Natural killer cell treated with Interleukin-12 subunit alpha and Interleukin-12 subunit beta and Interleukin-15 and Interleukin-18, amount 100 ng/mL, for 72 hours (primary cell): ENCODE data around the gene HOXA3. TPM values are rescaled to one million over a fixed set of nuclear protein-coding genes. Genes with fewer than 3 reads are reported as not detected.

Experiments used
- ATAC-seq, 2 donors: fragments of 150-1000 bp; cut with Tn5 transposase in 1 of 2; sonication (Bioruptor Pico), chemical (Tn5 transposase) in 1 of 2; 2 replicates each; pipeline ENCODE4 v1.10.0; 2021
- DNase-seq: peaks from one replicate; pipeline ENCODE4 v3.0.0; 2022; ENCODE audit warnings: low spot score
- H3K27ac Mint-ChIP-seq, 2 donors: 1 replicate in 1 of 2; 2 replicates in 1 of 2; pipeline ENCODE4 v1.8.0; 2022; ENCODE audit warnings: mixed read lengths in 2 of 2, mild to moderate bottlenecking in 1 of 2, moderate library complexity in 1 of 2
- H3K27me3 Mint-ChIP-seq, 2 donors: 1 replicate in 1 of 2; 2 replicates in 1 of 2; pipeline ENCODE4 v1.8.0; 2022; ENCODE audit warnings: mixed read lengths in 2 of 2
- H3K36me3 Mint-ChIP-seq: one replicate; pipeline ENCODE4 v1.8.0; 2022; ENCODE audit warnings: mixed read lengths
- H3K4me1 Mint-ChIP-seq, 2 donors: 1 replicate in 1 of 2; 2 replicates in 1 of 2; pipeline ENCODE4 v1.8.0; 2022; ENCODE audit warnings: low read depth in 2 of 2, mixed read lengths in 2 of 2, mild to moderate bottlenecking in 1 of 2
- H3K4me3 Mint-ChIP-seq: one replicate; pipeline ENCODE4 v1.8.0; 2022; ENCODE audit warnings: mixed read lengths
- H3K9me3 Mint-ChIP-seq: 2 replicates; pipeline ENCODE4 v1.8.0; 2022; ENCODE audit warnings: mixed read lengths
- total RNA-seq, 2 donors: library from RNA; stranded (reverse); gene quantifications; one replicate each; pipeline ENCODE4 v1.2.3, GENCODE V29; 2022

The HOXA3 gene
- total RNA-seq: not detected

DNA sequence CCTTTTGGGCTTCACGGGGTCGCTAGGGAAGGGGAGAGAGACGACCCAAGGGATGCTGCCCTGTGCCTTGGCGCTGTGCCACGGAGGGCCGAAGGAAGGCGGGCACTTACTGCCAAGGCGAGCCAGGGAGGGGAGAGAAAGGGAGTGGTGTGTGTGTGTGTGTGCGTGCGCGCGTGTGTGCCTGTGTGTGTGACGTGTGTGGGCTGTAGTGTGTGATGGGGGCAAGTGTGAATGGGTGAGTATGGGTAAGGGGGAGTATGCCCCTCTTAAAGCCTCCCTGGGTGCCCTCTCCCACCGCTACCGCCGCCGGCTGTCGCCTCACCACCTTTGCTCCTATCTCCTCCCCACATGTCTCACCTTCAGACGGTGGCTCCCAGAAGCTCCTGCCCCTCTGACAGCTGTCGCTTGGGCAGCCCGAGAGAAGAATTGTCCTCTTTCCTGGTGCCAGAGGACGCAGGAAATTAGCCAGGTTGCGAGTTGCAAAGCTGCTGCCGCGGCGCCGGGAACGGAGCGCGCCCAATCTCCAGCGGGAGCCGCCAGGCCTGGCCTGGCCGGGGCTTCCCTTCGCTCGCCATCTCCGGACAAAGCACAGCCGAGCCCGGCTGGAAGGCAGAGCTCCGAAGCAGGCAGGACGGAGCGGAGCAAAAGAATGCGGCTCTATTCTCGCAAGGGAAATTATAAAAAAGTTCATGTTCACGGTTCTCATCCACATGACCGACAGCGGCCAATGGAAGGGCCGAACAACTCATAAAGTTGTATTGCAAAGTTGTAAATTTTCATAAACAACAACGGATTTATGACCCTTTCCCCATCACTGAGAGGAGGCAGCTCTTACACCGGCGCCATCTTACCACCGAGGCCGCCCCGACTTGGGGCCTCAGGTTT is at the start of gene HOXA3:
Gene HOXA3 (minus strand): TSS at position 653 of the 885 bp plus-strand sequence. CDS start 41,943 bp downstream, outside the sequence.
- ATAC-seq (no peak), DNase-seq (no peak)
- Mint-ChIP-seq H3K36me3 (no peaks in the 10 kb centered on the region), H3K27ac (no peak within 1 kb of the TSS), H3K9me3 (no peaks in the 10 kb centered on the region), H3K4me1 (peaks cover 43 to 59% of the 10 kb centered on the region in 2 donors), H3K27me3 (peaks cover 50 to 60% of the 10 kb centered on the region in 2 donors), H3K4me3 (peak within 1 kb of the TSS; percentile 84)

DNA sequence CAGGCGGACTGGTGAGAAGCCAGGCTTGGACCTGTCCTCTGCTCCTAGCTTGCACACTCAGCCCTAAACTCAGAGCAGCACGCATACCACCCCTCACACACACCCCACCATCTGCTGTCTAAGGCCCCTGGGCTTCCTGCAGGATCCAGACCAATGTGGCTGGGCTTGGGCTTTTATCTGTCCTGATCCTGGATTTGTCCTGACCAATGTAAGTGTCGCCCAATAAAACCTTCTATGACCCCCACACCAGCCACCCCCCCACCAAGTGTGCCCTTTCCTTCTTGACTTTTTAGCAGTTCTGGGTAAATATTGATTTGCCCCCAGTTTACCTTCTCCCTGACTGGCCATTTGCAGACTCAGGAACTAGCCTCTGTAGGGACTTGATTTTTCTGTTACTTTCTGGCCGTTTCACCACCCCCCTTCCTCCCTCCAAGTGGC is 49.2 kb upstream of the HOXA3 start:
- Mint-ChIP-seq H3K9me3 (no peaks in the 10 kb centered on the region), H3K4me3 (peak overlapping the region; percentile 83), H3K4me1 (peaks cover 25 to 44% of the 10 kb centered on the region in 2 donors), H3K27me3 (peaks cover 72 to 80% of the 10 kb centered on the region in 2 donors), H3K27ac (no peak overlapping the region), H3K36me3 (no peaks in the 10 kb centered on the region)
- ATAC-seq: no peak
- DNase-seq: no peak

DNA sequence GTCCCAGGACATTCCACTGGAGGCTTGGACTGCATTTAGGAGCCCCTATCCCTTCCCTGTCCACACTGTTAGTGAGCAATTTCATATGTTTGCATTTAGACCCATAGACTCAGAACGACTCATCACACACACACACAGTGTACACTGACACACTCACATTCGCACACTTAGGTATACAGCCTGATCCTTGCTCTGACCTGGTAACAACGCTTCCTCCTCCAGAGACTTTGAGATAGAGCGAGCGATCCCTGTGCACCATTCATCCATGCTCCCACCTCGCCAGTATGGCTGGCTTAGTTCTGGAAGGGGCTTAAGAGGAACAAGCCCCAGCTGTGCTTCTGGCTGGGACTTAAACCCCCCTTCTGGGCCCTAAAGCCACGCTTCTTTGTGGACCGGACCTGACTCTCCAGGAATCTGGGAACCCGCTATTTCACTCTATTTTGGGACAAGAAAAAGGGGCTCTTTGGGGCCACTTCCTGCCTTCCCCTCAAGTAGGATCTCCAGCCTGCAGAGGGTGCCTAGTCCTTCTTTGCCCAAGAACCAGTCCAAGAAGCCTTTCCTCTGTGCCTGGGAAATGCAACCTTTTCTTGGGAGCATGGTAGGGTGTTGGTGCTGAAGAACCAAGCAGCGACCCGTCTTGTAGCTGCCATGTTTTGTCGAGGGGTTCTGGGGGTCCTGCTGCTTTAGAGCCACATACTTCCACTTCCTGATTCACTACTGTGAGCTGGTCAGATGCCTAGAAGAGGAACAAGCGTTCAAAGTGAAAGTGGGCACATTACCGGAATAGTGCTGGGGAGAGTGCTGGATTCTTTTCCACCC is 48.6 kb upstream of the HOXA3 start:
- peak overlapping the region in 1 of 2 donors; percentile 47 for H3K27ac Mint-ChIP-seq
- DNase-seq (no peak), ATAC-seq (no peak)
- no peaks in the 10 kb centered on the region for H3K9me3 Mint-ChIP-seq
- H3K4me3 Mint-ChIP-seq: peak overlapping the region; percentile 83
- peaks cover 23 to 42% of the 10 kb centered on the region in 2 donors for H3K4me1 Mint-ChIP-seq
- H3K36me3 Mint-ChIP-seq: no peaks in the 10 kb centered on the region
- H3K27me3 Mint-ChIP-seq: peaks cover 72 to 74% of the 10 kb centered on the region in 2 donors

DNA sequence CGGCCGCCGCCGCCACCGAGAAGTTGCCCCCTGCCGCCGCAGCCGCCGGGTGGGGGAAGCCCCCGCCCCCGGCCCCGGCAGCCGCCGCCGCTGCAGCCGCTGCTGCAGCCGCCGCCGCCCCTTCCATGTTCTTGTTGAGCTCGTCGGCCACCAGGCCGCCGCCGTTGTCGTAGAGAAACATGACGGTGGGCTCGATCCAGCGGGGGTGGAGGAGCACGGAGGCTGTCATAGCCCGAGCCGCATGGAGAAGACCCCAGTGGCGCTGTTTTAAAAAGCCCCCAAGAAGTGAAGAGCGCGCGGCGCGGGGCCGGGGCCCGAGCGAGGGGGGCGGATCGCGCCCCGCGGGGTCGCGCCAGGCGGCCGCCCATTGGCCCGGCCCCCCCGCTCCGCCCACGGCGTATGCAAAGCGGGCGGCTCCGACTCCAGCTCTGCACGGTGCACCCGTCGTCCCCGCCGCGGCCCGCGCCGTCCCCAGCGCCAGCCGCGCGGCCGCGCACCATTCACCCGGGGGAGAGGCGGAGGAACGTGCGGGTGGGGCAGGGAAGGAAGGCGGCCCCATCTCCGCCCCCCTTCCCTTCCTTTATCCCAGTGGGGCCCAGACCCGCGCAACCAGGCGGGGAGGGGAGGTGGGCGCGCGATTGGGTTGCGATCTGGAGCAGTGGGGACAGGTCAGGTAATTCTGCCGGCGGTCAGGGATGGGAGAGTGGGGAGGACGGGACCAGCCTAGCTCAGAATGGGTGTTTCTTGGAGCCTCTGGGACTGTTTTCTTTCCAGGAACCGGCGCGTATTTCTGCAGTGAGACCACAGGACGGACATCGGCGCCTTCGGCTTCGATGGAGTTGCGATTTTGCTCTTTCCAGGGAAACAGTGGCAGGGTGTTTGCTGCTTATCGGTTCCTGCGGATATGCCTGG is 47.7 kb upstream of the HOXA3 start, which contains the start of gene HOXA13:
Gene HOXA13 (minus strand): TSS at position 243 of the 912 bp plus-strand sequence. CDS start 14 bp downstream, at position 229.
- H3K36me3 Mint-ChIP-seq: no peaks in the 10 kb centered on the region
- peak; percentile 85 to 91 for ATAC-seq
- peak within 1 kb of the TSS; percentile 83 for H3K4me3 Mint-ChIP-seq
- DNase-seq: no peak
- peaks cover 69 to 74% of the 10 kb centered on the region in 2 donors for H3K27me3 Mint-ChIP-seq
- no peaks in the 10 kb centered on the region for H3K9me3 Mint-ChIP-seq
- peak within 1 kb of the TSS in 1 of 2 donors; percentile 47 for H3K27ac Mint-ChIP-seq
- peaks cover 20 to 36% of the 10 kb centered on the region in 2 donors for H3K4me1 Mint-ChIP-seq

DNA sequence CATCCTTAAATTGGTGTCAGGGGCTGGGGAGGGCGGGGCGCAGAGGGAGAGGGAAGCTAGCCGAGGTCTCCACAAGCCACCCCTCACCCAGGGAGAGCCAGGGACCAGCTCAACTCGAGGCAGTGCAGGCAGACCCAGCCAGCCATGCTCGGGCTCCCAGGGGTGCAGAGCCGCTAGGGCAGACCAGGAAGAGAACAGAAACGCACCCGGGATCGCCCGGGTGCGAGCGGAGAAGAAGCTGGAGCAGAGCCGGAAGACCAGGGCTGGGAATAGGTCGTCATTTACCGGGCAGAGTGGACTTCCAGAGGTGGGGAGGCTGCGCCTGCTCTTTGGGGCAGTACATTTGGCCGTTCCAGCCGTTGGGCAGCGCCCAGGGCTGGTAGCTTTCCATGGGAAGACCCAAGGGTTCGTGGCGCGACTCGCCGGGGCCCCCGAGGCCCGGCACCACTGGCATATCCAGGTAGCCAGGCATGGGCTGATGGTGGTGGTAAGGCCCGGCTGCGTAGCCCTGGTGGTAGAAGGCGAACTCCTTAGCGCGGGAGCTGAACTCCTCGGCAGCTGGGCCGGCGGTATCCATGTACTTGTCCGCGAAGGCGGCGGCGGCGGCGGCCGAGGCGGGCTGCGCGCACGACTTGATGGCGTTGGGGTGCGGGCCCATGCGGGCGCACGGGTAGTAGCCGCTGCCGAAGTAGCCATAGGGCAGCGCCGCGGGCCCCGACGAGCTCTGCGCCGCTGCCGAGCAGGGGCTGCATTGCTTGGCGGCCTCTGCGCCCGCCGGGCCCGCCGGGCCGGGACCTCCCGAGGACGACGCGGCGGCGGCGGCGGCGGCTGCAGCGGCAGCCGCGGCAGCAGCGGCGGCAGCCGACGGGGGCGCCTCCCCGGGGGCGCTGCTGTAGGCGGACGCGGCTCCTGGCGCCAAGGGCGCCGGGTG is 46.8 kb upstream of the HOXA3 start:
- no peak for DNase-seq
- peaks cover 20 to 31% of the 10 kb centered on the region in 2 donors for H3K4me1 Mint-ChIP-seq
- H3K27me3 Mint-ChIP-seq: peaks cover 69 to 77% of the 10 kb centered on the region in 2 donors
- ATAC-seq: peak; percentile 11
- no peaks in the 10 kb centered on the region for H3K36me3 Mint-ChIP-seq
- peak overlapping the region; percentile 44 for H3K4me3 Mint-ChIP-seq
- H3K27ac Mint-ChIP-seq: no peak overlapping the region
- H3K9me3 Mint-ChIP-seq: no peaks in the 10 kb centered on the region

DNA sequence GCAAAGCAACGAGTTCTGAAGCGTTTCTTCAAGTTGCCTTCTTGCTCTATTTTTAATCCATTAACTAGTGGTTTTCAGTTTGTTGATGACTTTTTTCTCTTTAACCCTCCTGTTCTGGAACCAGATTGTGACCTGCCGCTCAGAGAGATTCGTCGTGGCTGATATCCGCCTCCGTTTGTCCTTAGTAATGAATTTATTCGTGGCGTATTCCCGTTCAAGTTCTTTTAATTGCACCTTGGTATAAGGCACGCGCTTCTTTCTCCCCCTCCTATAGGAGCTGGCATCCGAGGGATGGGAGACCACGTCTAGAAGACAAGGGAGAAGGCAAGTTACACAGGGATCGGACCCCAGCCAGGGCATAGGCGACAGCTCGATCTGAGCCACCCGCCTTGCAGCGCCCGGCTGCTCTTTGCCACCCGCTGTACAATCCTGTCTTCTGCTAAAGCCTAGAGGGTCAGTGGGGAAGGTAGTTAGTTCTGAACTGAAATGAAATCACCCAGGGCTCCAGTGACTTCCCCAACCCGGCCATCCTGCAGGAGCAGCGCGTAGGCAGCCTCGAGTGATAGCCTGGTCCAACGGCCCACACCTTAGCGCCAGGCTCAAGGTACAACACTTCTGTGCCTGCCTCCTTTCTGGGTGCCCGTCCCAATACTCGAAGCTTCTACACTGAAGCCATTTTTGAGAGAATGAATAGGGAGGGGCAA is 45.9 kb upstream of the HOXA3 start:
- peaks cover 20 to 28% of the 10 kb centered on the region in 2 donors for H3K4me1 Mint-ChIP-seq
- peak overlapping the region in 1 of 2 donors; percentile 63 for H3K27ac Mint-ChIP-seq
- no peaks in the 10 kb centered on the region for H3K9me3 Mint-ChIP-seq
- peak overlapping the region; percentile 44 for H3K4me3 Mint-ChIP-seq
- ATAC-seq (no peak), DNase-seq (no peak)
- H3K27me3 Mint-ChIP-seq: peaks cover 69 to 76% of the 10 kb centered on the region in 2 donors
- no peaks in the 10 kb centered on the region for H3K36me3 Mint-ChIP-seq

DNA sequence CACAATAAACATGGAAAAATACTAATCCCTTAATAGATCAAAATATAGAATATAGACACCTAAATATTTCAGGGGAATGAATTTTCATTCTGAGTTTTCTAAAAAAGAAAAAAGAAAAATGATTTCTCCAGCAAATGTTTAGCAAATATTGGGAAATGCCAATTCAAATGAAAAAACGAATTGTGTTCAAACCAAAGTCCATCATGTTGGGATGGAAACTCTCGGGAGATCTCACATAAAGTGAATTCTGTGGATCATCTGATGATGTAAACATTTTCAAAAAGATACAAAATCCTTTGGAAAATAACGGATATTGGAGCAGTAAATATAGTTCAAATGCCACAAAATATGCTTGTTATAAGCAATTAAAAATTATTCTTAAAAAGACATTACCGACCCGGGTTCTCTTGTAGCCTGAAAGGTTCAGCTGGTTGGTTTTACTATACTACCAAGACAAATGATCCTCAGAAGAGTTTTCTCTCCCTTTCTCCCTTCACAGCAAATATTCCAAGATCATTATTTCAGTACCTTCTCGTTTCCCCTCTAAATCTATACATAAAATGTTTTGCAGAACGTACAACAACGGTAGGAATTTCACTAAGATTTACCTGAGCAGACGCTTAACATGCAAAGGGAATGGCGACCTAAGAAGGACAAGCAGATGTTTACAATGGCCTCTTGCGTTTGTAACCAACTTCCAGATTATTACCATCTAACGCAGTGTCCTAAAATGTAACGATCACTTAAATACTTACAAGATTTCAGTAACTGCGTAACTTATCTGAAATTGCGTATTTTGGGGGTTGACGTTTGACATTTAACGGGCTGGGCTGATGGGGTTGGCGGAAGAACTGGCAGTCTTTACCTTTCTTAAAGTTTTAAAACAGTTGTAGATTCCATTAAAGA is 45.0 kb upstream of the HOXA3 start:
- H3K9me3 Mint-ChIP-seq: no peaks in the 10 kb centered on the region
- H3K4me1 Mint-ChIP-seq: peaks cover 20 to 28% of the 10 kb centered on the region in 2 donors
- DNase-seq (no peak), ATAC-seq (no peak)
- H3K36me3 Mint-ChIP-seq: no peaks in the 10 kb centered on the region
- no peak overlapping the region for H3K27ac Mint-ChIP-seq
- H3K27me3 Mint-ChIP-seq: peaks cover 62 to 67% of the 10 kb centered on the region in 2 donors
- no peak overlapping the region for H3K4me3 Mint-ChIP-seq

DNA sequence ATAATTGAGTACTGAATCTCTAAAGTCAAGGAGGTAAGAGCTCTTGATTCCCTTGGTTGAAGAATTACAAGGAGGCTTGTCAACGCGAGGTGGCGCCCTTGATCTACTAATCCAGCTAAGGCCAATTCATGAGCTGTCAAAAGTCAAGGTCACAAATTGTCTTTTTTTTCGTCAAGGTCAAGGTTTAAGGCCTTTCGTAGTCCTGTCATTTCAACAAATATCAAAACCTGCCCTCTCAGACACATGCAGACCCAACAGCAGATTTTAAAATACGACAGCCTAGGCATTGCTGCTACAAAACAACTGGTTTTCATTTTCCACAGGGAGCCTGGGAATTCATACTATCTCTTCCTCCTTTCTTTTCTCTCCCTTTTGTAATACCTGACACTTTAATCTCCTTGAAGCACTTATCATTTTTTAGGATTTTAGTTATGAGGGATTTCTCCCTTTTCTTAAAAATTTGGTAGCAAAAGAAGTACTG is 43.9 kb upstream of the HOXA3 start:
- no peak overlapping the region for H3K27ac Mint-ChIP-seq
- no peaks in the 10 kb centered on the region for H3K9me3 Mint-ChIP-seq
- H3K4me3 Mint-ChIP-seq: no peak overlapping the region
- peaks cover 13 to 17% of the 10 kb centered on the region in 2 donors for H3K4me1 Mint-ChIP-seq
- no peaks in the 10 kb centered on the region for H3K36me3 Mint-ChIP-seq
- peaks cover 57 to 61% of the 10 kb centered on the region in 2 donors for H3K27me3 Mint-ChIP-seq
- DNase-seq (no peak), ATAC-seq (no peak)

DNA sequence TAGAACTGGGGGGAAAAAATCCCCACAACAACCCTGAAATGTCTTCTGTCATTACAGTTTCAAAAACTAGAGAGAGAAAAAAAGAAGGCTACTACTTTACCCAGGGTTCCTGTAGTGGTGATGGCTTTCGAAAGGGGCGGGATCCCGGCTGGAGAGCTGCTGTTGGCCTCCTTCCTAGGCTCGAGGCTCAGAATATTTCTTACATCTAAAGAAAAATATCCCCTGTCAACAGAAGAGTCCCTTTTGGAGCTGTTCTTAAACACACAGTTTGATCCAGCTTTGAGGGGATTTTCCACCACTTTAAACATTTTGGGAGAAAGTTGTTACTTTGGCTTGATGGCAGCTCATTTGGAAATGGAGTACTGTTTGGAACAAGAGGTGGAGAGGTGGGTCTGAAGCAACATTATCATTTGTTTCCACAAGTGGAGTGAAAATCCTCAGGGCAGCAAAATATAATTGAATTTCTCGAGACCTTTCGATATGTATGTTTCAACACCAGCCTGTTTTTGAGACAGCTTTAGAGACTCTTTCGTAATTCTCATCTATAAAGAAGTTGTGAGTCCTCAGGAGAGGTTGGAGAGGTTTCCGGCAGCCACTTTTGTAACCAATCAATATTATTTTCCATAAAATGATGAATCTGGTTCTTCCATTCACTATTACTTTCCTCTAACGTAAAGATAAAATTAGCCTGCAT is 42.5 kb upstream of the HOXA3 start:
- H3K27ac Mint-ChIP-seq: no peak overlapping the region
- H3K9me3 Mint-ChIP-seq: no peaks in the 10 kb centered on the region
- ATAC-seq: no peak

DNA sequence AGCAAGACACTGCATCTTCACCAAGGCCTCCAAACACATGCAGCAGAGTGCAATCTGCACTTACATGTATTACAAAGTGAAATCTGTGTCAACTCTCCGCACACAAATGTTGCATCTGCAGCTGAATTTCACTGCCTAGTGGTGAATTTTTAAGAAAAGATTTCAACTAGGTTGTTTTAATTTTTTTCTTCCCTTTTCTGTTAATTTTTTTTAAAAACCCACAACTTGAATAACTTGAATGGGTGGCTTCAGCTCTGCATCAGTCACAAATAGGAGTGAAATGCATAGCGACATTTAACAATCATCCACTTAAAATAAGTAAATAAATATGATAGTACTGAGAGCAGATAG is 41.6 kb upstream of the HOXA3 start:
- H3K4me1 Mint-ChIP-seq: peaks cover 8 to 15% of the 10 kb centered on the region in 2 donors
- peak overlapping the region; percentile 65 for H3K4me3 Mint-ChIP-seq
- H3K27ac Mint-ChIP-seq: no peak overlapping the region
- H3K27me3 Mint-ChIP-seq: peaks cover 59 to 74% of the 10 kb centered on the region in 2 donors
- H3K9me3 Mint-ChIP-seq: no peaks in the 10 kb centered on the region
- H3K36me3 Mint-ChIP-seq: no peaks in the 10 kb centered on the region
- no peak for ATAC-seq
- no peak for DNase-seq

More for the DNA sequence above, 42.5 kb upstream of the HOXA3 start:
- H3K4me3 Mint-ChIP-seq: no peak overlapping the region
- DNase-seq: no peak
- no peaks in the 10 kb centered on the region for H3K36me3 Mint-ChIP-seq
- peaks cover 56 to 66% of the 10 kb centered on the region in 2 donors for H3K27me3 Mint-ChIP-seq
- H3K4me1 Mint-ChIP-seq: peaks cover 6 to 8% of the 10 kb centered on the region in 2 donors
